GM19452 (cell line): Measurements from ENCODE around the gene SLTM.
"Not testable (repeated sequence)": the region's sequence is repeated elsewhere in the genome, so short reads cannot be mapped to it uniquely, and the experiment has no call there.

Experiments used
- ATAC-seq: cut with Tn5 transposase; IDR thresholded peaks from one replicate; pipeline ENCODE4 v1.9.1; 2021; ENCODE audit not compliant: unreplicated experiment

Gene SLTM

GRCh38 chr15:58877999-58878825, 55.3 kb downstream of the SLTM start:
- ATAC-seq = no peak

- ATAC-seq = no peak
Observed at GRCh38 chr15:58876306-58877106, 57.0 kb downstream of the SLTM start.

DNA sequence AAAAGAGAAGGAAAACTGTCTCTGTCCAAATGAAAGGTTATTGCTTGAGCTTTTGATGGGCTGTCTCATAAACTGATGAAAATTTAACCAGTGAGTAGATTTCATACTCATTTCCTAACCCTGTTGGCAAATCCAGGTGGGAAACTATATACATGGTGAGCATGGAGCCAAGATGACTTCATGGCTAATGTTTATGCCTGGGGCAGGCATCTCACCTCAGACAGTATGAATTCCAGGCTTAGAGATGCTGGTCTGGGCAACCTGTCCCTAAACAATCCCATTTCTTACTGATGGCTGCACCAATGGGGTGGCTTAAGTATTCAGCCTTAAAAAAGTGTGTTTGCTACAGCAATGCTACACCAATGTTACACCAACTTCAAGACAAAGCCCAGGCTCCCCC, 58.1 kb downstream of the SLTM start:
- ATAC-seq = no peak

DNA sequence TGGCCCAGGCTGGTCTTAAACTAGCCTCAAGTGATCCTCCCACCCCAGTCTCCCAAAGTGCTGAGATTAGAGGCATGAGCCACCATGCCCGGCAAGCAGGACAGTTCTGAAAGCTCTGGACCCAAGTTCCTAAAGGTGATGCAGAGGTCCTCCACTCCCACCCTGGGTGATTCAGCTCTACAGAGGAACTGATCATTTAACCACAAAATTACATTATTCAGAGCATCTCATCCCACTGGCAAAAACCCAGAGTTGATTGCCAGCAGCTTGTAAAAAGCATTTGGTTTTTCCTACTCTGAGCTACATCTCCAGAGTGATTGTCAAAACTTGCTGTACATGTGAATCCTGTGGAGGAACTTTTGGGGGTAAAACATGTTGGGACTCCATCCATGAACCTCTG, 60.2 kb downstream of the SLTM start:
- no peak for ATAC-seq

GRCh38 chr15:58870451-58870850, 63.0 kb downstream of the SLTM start:
- ATAC-seq = no peak

- ATAC-seq = no peak
Observed at GRCh38 chr15:58867926-58868325, 65.6 kb downstream of the SLTM start.

- no peak for ATAC-seq
Observed at GRCh38 chr15:58865425-58865880, 68.0 kb downstream of the SLTM start.

DNA sequence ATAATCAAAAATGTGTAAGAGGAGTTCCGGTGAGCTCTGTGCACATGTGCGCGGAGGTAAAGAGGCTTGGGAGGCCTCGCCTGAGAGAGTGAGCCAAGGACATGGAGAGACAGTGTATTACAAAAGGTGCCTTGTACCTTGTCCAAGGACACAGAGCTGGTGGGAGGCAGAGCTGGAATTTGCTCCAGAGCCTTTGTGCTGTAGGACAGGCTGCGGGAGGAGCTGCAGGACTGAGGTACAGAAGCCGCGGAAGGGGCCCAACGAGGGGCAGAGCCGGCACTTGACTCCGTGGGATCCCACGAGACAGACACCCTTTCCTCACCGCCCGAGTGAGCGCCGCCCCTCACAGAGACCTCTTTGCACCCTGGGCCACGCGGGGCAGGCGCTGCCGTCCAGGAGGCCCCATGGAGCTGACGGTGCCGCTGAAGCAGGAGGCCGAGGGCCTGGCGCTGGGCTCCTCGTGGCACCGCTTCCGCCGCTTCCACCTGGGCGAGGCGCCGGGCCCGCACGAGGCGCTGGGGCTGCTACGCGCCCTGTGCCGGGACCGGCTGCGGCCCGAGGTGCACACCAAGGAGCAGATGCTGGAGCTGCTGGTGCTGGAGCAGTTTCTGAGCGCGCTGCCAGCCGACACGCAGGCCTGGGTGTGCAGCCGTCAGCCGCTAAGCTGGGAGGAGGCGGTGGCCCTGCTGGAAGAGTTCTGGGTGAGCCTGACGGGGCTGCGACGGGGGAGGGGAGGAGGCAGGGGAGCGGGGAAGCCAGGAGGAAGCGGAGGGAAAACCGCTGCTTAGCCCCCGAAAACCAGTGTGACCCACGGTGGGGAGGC, 68.7 kb downstream of the SLTM start:
- ATAC-seq = no peak

GRCh38 chr15:58862326-58862725, 71.2 kb downstream of the SLTM start:
- ATAC-seq = no peak

DNA sequence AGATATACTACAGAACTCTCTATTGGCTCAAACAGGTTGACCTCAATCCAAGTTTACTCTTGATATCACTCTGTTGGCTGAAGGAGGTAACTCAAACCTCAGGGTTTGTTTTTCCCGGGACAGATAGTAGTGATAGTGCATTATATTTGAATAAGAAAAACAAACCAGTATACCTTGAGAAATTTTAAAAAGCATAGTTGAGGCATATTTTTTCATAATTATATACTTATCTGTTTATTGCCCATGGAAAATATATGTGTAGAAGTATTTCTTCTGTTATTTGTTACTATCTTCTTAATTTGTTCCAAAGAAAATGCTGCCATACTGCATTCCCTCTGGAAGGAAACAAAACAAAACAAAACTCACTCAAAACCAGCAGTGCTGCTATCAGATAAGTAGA, 76.9 kb downstream of the SLTM start:
- ATAC-seq = not testable (repeated sequence)

GRCh38 chr15:58856086-58856485, 77.4 kb downstream of the SLTM start:
- no peak for ATAC-seq

DNA sequence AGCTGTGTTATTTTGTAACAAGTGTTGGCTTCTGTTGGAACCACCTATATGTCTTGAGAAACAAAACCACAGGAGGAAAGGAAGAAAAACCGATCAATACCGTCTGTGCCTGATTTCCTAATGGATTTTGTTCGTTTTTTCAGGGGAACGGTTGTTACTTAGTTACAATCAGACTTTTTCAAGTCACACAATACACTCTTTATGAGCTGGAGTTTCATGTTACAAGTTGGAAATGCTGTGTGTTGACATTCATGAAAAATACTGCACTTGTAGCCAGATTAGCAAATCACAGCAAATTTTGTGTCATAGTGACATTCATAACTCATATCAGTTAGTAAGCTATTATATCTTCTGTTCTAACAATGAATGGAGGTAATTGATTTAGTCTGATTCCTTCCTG, 78.9 kb downstream of the SLTM start:
- ATAC-seq = no peak

- ATAC-seq = no peak
Observed at GRCh38 chr15:58852347-58852746, 81.1 kb downstream of the SLTM start.

- ATAC-seq = not testable (repeated sequence)
Observed at GRCh38 chr15:58851205-58851604, 82.3 kb downstream of the SLTM start.

GRCh38 chr15:58842713-58843396, 90.6 kb downstream of the SLTM start:
- ATAC-seq = no peak

GRCh38 chr15:58840048-58840447, 93.4 kb downstream of the SLTM start:
- ATAC-seq = no peak

- no peak for ATAC-seq
Observed at GRCh38 chr15:58839485-58839884, 94.0 kb downstream of the SLTM start.

- not testable (repeated sequence) for ATAC-seq
Observed at GRCh38 chr15:58833681-58834426, 99.6 kb downstream of the SLTM start.

DNA sequence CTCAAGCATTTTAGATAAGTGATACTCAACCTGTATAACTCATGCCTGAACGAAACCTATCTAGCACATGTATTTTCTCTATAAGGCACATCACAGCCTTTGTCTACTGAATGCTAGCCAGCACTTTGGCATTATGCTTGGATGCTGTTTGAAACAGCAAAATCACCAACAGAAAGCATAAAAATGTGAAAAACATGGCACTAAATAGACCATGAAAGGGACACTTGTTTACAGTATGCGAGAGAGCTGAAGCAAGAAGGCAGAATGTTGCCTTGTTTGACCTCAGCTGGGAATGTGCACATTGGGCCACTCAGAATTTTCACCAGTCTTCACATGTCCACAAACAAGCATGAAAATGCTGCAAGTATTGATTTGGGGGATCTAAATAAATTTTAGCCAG, 102.9 kb downstream of the SLTM start:
- ATAC-seq = no peak
